GDM1 (cell line): ENCODE results near the gene PPP2R2D.

Experiments
- DNase-seq: peaks from one replicate; lab custom pipeline; 2025; lab: John Stamatoyannopoulos, UW

The PPP2R2D gene

GRCh38 chr10:131998845-131999681 is 98.3 kb downstream of the PPP2R2D start:
- DNase-seq, result no peak

- DNase-seq, result no peak
Observed at GRCh38 chr10:132001238-132001972, 100.6 kb downstream of the PPP2R2D start.

- no peak for DNase-seq
Observed at GRCh38 chr10:132002004-132002403, 101.2 kb downstream of the PPP2R2D start.

- DNase-seq, result no peak
Observed at GRCh38 chr10:132003282-132003924, 102.6 kb downstream of the PPP2R2D start.

GRCh38 chr10:132004052-132004451 is 103.2 kb downstream of the PPP2R2D start:
- no peak for DNase-seq

GRCh38 chr10:132005147-132005546 is 104.3 kb downstream of the PPP2R2D start:
- DNase-seq, result no peak

- DNase-seq, result no peak
Observed at GRCh38 chr10:132006966-132007365, 106.2 kb downstream of the PPP2R2D start.

GRCh38 chr10:132007681-132008080 is 106.9 kb downstream of the PPP2R2D start:
- DNase-seq, result no peak
